ENCODE data around the gene DNAJC24.

DNAJC24 gene

GRCh38 chr11:31337806-31338205 lies 31.9 kb upstream of the DNAJC24 start:
- no peak overlapping the region for H3K4me3 ChIP-seq (ENCODE audit: low read depth, low read length)
- TF ChIP-seq, protein P1, sequence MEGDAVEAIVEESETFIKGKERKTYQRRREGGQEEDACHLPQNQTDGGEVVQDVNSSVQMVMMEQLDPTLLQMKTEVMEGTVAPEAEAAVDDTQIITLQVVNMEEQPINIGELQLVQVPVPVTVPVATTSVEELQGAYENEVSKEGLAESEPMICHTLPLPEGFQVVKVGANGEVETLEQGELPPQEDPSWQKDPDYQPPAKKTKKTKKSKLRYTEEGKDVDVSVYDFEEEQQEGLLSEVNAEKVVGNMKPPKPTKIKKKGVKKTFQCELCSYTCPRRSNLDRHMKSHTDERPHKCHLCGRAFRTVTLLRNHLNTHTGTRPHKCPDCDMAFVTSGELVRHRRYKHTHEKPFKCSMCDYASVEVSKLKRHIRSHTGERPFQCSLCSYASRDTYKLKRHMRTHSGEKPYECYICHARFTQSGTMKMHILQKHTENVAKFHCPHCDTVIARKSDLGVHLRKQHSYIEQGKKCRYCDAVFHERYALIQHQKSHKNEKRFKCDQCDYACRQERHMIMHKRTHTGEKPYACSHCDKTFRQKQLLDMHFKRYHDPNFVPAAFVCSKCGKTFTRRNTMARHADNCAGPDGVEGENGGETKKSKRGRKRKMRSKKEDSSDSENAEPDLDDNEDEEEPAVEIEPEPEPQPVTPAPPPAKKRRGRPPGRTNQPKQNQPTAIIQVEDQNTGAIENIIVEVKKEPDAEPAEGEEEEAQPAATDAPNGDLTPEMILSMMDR (IDR thresholded peaks at IDR 0.05; ENCODE audit: low read depth, low read length) = no peak

DNA sequence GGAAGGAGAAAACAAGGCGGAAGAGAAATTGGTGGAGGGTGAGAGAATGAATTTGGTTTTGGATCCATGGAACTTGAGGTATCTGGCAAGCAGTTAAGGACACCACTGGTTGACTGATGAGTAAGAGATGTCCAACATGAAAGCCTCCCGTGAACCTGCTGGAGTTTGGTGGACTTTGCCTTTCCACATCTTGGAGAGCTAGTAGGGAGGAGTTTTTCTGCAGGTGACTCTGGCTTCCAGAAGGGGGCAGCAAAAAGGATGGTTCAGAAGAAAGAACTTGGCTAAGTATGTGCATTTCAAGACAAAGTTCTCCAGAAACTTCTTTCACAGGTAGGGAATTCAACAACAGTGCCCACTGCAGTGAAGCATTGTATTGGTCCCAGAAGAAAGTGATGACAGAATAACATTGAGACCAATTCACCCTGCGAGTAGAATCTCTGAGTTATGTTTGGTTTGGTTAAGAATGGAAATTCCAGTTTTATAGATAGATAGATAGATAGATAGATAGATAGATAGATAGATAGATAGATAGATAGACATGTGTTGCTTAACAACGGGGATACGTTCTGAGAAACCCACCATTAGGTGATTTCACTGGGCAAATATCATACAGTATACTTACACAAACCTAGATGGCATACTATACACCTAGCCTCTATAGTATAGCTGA lies 28.6 kb upstream of the DNAJC24 start:
- TF ChIP-seq, protein P1 (IDR thresholded peaks at IDR 0.05; ENCODE audit: low read depth, low read length) = peak; percentile 57
- H3K4me3 ChIP-seq (ENCODE audit: low read depth, low read length) = no peak overlapping the region

DNA sequence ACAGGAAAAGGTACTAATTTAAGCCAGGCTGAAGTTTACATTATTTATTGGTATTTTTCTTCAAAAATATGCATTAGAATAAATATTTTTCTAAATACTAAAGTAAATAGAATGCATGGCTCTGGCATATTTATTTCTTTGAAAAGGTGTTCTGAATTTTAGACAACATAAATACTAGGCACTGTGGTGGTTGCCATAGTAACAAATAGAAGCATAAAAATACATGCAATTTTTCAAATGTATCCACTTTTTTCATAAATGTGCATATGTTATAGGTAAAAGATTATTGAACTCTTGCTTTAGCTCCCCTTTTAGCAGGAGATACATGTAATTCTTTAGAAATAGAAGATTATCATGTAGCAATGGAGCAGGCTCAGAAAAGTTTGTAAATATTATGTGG lies 18.5 kb upstream of the DNAJC24 start:
- TF ChIP-seq, protein P1 (IDR thresholded peaks at IDR 0.05; ENCODE audit: low read depth, low read length) = no peak
- H3K4me3 ChIP-seq (ENCODE audit: low read depth, low read length) = no peak overlapping the region

DNA sequence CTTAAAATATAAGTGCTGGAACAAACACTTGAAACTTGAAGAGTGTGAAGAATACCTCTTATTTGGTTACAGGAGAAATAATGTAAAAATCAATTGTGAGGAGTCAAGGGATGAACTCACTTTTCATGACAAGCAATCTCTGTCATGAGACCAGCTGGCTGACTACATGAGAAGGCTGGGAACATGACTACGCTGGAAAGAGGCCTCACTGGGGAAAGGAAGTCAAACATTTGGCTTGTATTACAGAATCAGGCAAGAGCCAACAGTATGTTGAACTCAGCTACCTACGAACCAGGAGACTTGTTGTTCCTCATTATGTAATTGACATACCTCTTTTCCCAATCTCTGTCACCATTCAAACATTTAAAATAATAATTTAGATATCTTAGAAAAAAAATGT lies 14.5 kb upstream of the DNAJC24 start:
- TF ChIP-seq, protein P1 (IDR thresholded peaks at IDR 0.05; ENCODE audit: low read depth, low read length) = no peak
- H3K4me3 ChIP-seq (ENCODE audit: low read depth, low read length) = no peak overlapping the region

GRCh38 chr11:31355817-31356216 lies 13.8 kb upstream of the DNAJC24 start:
- TF ChIP-seq, protein P1 (IDR thresholded peaks at IDR 0.05; ENCODE audit: low read depth, low read length) = no peak
- H3K4me3 ChIP-seq (ENCODE audit: low read depth, low read length) = no peak overlapping the region

- H3K4me3 ChIP-seq (ENCODE audit: low read depth, low read length) = no peak overlapping the region
- TF ChIP-seq, protein P1 (IDR thresholded peaks at IDR 0.05; ENCODE audit: low read depth, low read length) = no peak
Measured at GRCh38 chr11:31361743-31362142, 7.9 kb upstream of the DNAJC24 start.

GRCh38 chr11:31366795-31367194 lies 2.9 kb upstream of the DNAJC24 start:
- TF ChIP-seq, protein P1 (IDR thresholded peaks at IDR 0.05; ENCODE audit: low read depth, low read length) = no peak
- H3K4me3 ChIP-seq (ENCODE audit: low read depth, low read length) = no peak overlapping the region

Data from WI38 (cell line).